ENCODE measurements around the gene TLE6. TPM values are rescaled to one million over a fixed set of nuclear protein-coding genes. Genes with fewer than 3 reads are reported as not detected.

The TLE6 gene
- total and polyA plus RNA-seq, 2 of the 4 experiments (the other 2 are of a cell fraction): under 0.01 to 0.17 TPM

- BruUV-seq (replicated peaks): no TSS peak
- ATAC-seq (ENCODE audit: low read depth) (no peak), DNase-seq (no peak)
- H4K5ac ChIP-seq (ENCODE audit: low read depth, low read length): no peak overlapping the region
- no peak overlapping the region for H2BK15ac ChIP-seq (ENCODE audit: low read depth, low read length)
- H4K91ac ChIP-seq (ENCODE audit: insufficient read depth, low read depth, low read length): no peak overlapping the region
- no peak overlapping the region for H2BK5ac ChIP-seq (ENCODE audit: low read depth, low read length, poor library complexity, severe bottlenecking)
- H2AK5ac ChIP-seq (ENCODE audit: low read depth, low read length): no peak overlapping the region
- no peak overlapping the region for H2BK120ac ChIP-seq (ENCODE audit: low read depth, low read length)
- H3K36me3 ChIP-seq (ENCODE audit: control insufficient read depth, insufficient read depth, low read length): no peaks in the 10 kb centered on the region
- in situ Hi-C loops (cut with MboI; ENCODE audit: low sequenced_read_pairs): no loop called here
- TF ChIP-seq, protein P1, sequence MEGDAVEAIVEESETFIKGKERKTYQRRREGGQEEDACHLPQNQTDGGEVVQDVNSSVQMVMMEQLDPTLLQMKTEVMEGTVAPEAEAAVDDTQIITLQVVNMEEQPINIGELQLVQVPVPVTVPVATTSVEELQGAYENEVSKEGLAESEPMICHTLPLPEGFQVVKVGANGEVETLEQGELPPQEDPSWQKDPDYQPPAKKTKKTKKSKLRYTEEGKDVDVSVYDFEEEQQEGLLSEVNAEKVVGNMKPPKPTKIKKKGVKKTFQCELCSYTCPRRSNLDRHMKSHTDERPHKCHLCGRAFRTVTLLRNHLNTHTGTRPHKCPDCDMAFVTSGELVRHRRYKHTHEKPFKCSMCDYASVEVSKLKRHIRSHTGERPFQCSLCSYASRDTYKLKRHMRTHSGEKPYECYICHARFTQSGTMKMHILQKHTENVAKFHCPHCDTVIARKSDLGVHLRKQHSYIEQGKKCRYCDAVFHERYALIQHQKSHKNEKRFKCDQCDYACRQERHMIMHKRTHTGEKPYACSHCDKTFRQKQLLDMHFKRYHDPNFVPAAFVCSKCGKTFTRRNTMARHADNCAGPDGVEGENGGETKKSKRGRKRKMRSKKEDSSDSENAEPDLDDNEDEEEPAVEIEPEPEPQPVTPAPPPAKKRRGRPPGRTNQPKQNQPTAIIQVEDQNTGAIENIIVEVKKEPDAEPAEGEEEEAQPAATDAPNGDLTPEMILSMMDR (conservative IDR thresholded peaks at IDR 0.05; ENCODE audit: low read depth, low read length): no peak
- TF ChIP-seq USF2 (IDR thresholded peaks at IDR 0.05; ENCODE audit: low read depth, low read length): no peak
- TF ChIP-seq CHD1 (IDR thresholded peaks at IDR 0.05; ENCODE audit: low read depth, low read length): no peak
- TF ChIP-seq, protein P2, sequence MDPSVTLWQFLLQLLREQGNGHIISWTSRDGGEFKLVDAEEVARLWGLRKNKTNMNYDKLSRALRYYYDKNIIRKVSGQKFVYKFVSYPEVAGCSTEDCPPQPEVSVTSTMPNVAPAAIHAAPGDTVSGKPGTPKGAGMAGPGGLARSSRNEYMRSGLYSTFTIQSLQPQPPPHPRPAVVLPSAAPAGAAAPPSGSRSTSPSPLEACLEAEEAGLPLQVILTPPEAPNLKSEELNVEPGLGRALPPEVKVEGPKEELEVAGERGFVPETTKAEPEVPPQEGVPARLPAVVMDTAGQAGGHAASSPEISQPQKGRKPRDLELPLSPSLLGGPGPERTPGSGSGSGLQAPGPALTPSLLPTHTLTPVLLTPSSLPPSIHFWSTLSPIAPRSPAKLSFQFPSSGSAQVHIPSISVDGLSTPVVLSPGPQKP (IDR thresholded peaks at IDR 0.05; ENCODE audit: borderline replicate concordance, low read depth, low read length): no peak
- no peak for TF ChIP-seq FOS (IDR thresholded peaks at IDR 0.05; ENCODE audit: low read depth, low read length)
- TF ChIP-seq MXI1 (IDR thresholded peaks at IDR 0.05; ENCODE audit: borderline replicate concordance, low read depth, low read length): no peak
- no peak for TF ChIP-seq CEBPB (IDR thresholded peaks at IDR 0.05; ENCODE audit: low read depth, low read length)
- TF ChIP-seq MAZ (IDR thresholded peaks at IDR 0.05; ENCODE audit: borderline replicate concordance, low read depth, low read length): no peak
- no peak for TF ChIP-seq SMC3 (IDR thresholded peaks at IDR 0.05; ENCODE audit: low read depth, low read length)
- TF ChIP-seq RCOR1 (IDR thresholded peaks at IDR 0.05; ENCODE audit: insufficient replicate concordance, low read length): no peak
- TF ChIP-seq NFE2L2 (IDR thresholded peaks at IDR 0.05; ENCODE audit: low read depth, low read length): no peak
- TF ChIP-seq POLR2A (IDR thresholded peaks at IDR 0.05; ENCODE audit: low read depth, low read length): no peak
- TF ChIP-seq BHLHE40 (IDR thresholded peaks at IDR 0.05; ENCODE audit: low read depth, low read length): no peak
- no peak for TF ChIP-seq RAD21 (IDR thresholded peaks at IDR 0.05; ENCODE audit: low read length)
- TF ChIP-seq RFX5 (IDR thresholded peaks at IDR 0.05; ENCODE audit: low read depth, low read length): no peak
- TF ChIP-seq MAFK (IDR thresholded peaks at IDR 0.05; ENCODE audit: low read depth, low read length): no peak
- H3K56ac ChIP-seq (ENCODE audit: extremely low read depth, insufficient read depth, low read length): no peak overlapping the region
- H3K23ac ChIP-seq (ENCODE audit: low read depth, low read length): no peak overlapping the region
- intact Hi-C loops (cut with micrococcal nuclease): no loop called here
- dilution Hi-C loops (cut with HindIII; ENCODE audit: low sequenced_read_pairs, unreplicated experiment): no loop called here
- no peak overlapping the region for H3K18ac ChIP-seq (ENCODE audit: low read depth, low read length)
- no peaks in the 10 kb centered on the region for H3K9me1 ChIP-seq (ENCODE audit: insufficient read depth, low read length)
- no peak overlapping the region for H3K4me2 ChIP-seq (ENCODE audit: low read depth, low read length)
- no peak overlapping the region for H2BK20ac ChIP-seq (ENCODE audit: low read depth, low read length)
- no peaks in the 10 kb centered on the region for H4K20me1 ChIP-seq (ENCODE audit: insufficient read depth, low read length)
- no peak overlapping the region for H3K27ac ChIP-seq (ENCODE audit: insufficient read depth, low read length)
- H3K14ac ChIP-seq (replicated peaks; ENCODE audit: low read depth, low read length): no peak overlapping the region
- no peak overlapping the region for H3K9ac ChIP-seq (ENCODE audit: low read depth, low read length)
- no peaks in the 10 kb centered on the region for H3K9me3 ChIP-seq (ENCODE audit: control insufficient read depth, insufficient read depth, low read length)
- H2AK9ac ChIP-seq (replicated peaks; ENCODE audit: low read depth, low read length, poor library complexity): no peak overlapping the region
- H3K4me1 ChIP-seq (ENCODE audit: control insufficient read depth, insufficient read depth, low read length): no peaks in the 10 kb centered on the region
- no peak overlapping the region for H4K8ac ChIP-seq (ENCODE audit: low read depth in 2 of 2, low read length in 2 of 2)
- H3K4ac ChIP-seq (ENCODE audit: low read depth, low read length): no peak overlapping the region
- 80% methylated on average over 5 of the region's 18 CpGs; no CpG with 5 or more reads in 1 of the 2 experiments for WGBS, 2 experiments (ENCODE audit: extremely low coverage in 2 of 2, insufficient read length in 1 of 2)
- ChIA-PET CTCF (no interaction called here), POLR2A (ENCODE audit: unreplicated experiment) (no interaction called here)
- H3K79me1 ChIP-seq (ENCODE audit: low read depth in 1 of 2, low read length in 2 of 2): no peaks in the 10 kb centered on the region
- no peak overlapping the region for H2AFZ ChIP-seq (replicated peaks; ENCODE audit: low read length, poor library complexity)
- no peak overlapping the region for H3K4me3 ChIP-seq (ENCODE audit: insufficient read depth, low read depth, low read length)
- H3K27me3 ChIP-seq (ENCODE audit: control insufficient read depth, insufficient read depth, low read length): peaks cover 13% of the 10 kb centered on the region
Measured at GRCh38 chr19:3020321-3020960, 43.1 kb downstream of the TLE6 start.
